GM12872 (cell line): ENCODE results near the gene IGSF9.

Source experiments
- CTCF ChIP-seq: IDR thresholded peaks from 3 replicates; pipeline ENCODE4 v1.5.1; 2011; ENCODE audit warnings: low read depth, mild to moderate bottlenecking, low read length, moderate library complexity; ENCODE audit not compliant: insufficient read depth

The IGSF9 gene

DNA sequence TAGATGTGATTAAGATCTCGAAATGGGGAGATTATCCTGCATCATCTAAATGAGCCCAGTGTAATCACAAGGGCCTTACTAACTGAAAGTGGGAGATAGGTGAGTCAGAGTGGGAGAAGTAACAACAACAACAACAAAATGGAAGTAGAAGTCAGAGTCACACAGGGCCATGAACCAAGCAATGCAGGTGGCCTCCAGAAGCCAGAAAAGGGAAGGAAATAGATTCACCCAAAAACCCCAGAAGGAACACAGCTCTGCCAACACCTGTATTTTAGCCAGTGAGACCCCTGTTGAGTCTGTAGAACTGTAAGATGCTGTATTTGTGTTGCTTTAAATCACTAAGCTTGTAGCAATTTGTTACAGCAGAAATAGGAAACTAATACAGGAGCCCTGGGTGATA lies 24.2 kb downstream of the IGSF9 start:
- no peak for TF ChIP-seq CTCF

DNA sequence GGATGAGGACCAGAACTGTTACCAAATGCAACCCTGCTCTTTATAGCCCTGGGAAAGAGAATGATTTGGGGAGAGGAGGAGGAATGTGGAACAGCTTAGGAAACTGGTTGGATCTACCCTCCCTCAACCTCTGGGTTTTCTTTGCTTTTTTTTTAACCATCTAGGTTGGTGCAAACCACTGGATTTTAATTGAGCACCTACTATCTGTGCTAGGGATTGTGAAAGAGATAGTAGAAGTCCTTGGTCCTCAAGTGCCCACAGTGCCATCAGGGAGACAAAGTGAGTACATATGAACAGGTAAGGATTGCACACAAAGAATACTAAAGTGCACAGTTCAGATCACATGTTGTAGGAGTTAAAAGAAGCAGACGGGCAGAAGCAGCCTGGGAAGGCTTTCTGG lies 24.8 kb downstream of the IGSF9 start:
- no peak for TF ChIP-seq CTCF

DNA sequence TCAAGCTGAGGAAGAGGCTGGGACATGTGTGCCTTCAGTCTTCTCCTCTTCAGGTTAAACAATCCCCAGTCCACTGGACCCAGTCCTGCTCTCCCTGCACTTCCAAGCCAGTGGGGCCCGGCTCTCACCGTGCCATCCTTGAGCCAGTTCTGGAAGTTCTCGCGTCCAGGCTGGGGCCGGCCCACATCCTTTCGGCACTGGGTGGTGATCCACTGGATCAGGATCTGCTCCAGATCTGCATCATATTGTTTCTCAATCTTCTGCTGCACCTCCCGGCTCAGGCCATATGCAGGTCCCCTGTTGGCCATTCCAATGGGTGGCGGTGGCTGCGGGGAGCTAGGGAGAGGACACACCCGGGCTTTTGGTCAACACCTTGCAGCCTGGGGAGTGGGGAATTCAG lies 25.2 kb downstream of the IGSF9 start:
- no peak for TF ChIP-seq CTCF

GRCh38 chr1:159919236-159919865 lies 26.1 kb downstream of the IGSF9 start:
- no peak for TF ChIP-seq CTCF

- TF ChIP-seq CTCF: no peak
Observed at GRCh38 chr1:159918352-159919200, 26.8 kb downstream of the IGSF9 start.

- no peak for TF ChIP-seq CTCF
Observed at GRCh38 chr1:159917533-159918351, 27.7 kb downstream of the IGSF9 start.
